Erythroblast (primary cell): ENCODE measurements around the gene TXLNG.

Source experiments
- GATA1 ChIP-seq: IDR thresholded peaks from 2 replicates; pipeline ENCODE4 v1.6.1; 2011; ENCODE audit warnings: low read depth, mild to moderate bottlenecking, control low read depth, low read length, moderate library complexity
- POLR2A ChIP-seq: IDR thresholded peaks from 2 replicates; pipeline ENCODE4 v1.6.1; 2011; ENCODE audit warnings: mild to moderate bottlenecking, low read length

- TF ChIP-seq POLR2A (no peak), GATA1 (no peak)
These were observed 69.3 kb downstream of the TXLNG start for GRCh38 chrX:16855363-16856075.
